Thyroid gland (tissue), 4 donors: ENCODE results near the gene PNPLA3. TPM values are rescaled to one million over a fixed set of nuclear protein-coding genes. Genes with fewer than 3 reads are reported as not detected.

Source experiments
- DNase-seq, 2 donors: peaks; one replicate each; pipeline ENCODE4 v3.0.0-alpha.2; 2019
- H3K27ac ChIP-seq, 3 donors: fragments of 200-600 bp; sonication (generic); 1 replicate in 2 of 3; 2 replicates in 1 of 3; pipeline ENCODE4 v1.5.1; 2016 to 2019; ENCODE audit warnings: mild to moderate bottlenecking in 1 of 3, moderate library complexity in 1 of 3
- H3K27me3 ChIP-seq: fragments of 200-600 bp; sonication (generic); one replicate; pipeline ENCODE4 v1.5.1; 2019
- H3K36me3 ChIP-seq, 2 donors: fragments of 200-600 bp; sonication (generic); one replicate each; pipeline ENCODE4 v1.5.1; 2016 to 2019
- H3K4me1 ChIP-seq, 2 donors: fragments of 200-600 bp; sonication (generic); one replicate each; pipeline ENCODE4 v1.5.1; 2017 to 2019
- H3K4me3 ChIP-seq, 3 donors: fragments of 200-600 bp; sonication (generic); replicated peaks in 1 of 3; 1 replicate in 2 of 3; 2 replicates in 1 of 3; pipeline ENCODE4 v1.5.1; 2016; ENCODE audit warnings: mild to moderate bottlenecking in 1 of 3
- H3K9me3 ChIP-seq: fragments of 200-600 bp; sonication (generic); one replicate; pipeline ENCODE4 v1.5.1; 2017
- POLR2A ChIP-seq, 2 donors: fragments of 450-650 bp; IDR thresholded peaks; one replicate each; pipeline ENCODE4 v1.6.1; 2017; ENCODE audit warnings: antibody characterized with exemption in 2 of 2, mild to moderate bottlenecking in 2 of 2, moderate library complexity in 1 of 2
- WGBS, 2 donors: methylation state at CpG; one replicate each; pipeline ENCODE4 v1.1.5; 2017; 5-methylcytosine and 5-hydroxymethylcytosine counted together
- intact Hi-C: fragments of 100-400 bp; cut with DNase I; formaldehyde crosslinking; loops from one replicate; pipeline ENCODE4 v1.15.1; 2023
- total RNA-seq, 4 donors: library from RNA; depleted of rRNA; stranded (reverse); fragments of >200 nt; gene quantifications; one replicate each; pipeline ENCODE4 v1.2.3, GENCODE V29; 2016
- TF ChIP-seq, protein P1 (sequence below), 6 experiments: fragments of 200-600 bp in 3 of 6; fragments of 450-650 bp in 3 of 6; sonication (generic) in 3 of 6; IDR thresholded peaks; one replicate each; pipeline ENCODE4 v1.5.1; 2016 to 2019; ENCODE audit warnings: antibody characterized with exemption in 6 of 6, mild to moderate bottlenecking in 2 of 6, inconsistent platforms in 1 of 6, moderate library complexity in 1 of 6

Gene PNPLA3
- total RNA-seq, 4 donors from 2014 or later = 0.11 to 0.13 TPM; not detected in 2

GRCh38 chr22:43946384-43946667, 22.7 kb downstream of the PNPLA3 start:
- TF ChIP-seq, protein P1, sequence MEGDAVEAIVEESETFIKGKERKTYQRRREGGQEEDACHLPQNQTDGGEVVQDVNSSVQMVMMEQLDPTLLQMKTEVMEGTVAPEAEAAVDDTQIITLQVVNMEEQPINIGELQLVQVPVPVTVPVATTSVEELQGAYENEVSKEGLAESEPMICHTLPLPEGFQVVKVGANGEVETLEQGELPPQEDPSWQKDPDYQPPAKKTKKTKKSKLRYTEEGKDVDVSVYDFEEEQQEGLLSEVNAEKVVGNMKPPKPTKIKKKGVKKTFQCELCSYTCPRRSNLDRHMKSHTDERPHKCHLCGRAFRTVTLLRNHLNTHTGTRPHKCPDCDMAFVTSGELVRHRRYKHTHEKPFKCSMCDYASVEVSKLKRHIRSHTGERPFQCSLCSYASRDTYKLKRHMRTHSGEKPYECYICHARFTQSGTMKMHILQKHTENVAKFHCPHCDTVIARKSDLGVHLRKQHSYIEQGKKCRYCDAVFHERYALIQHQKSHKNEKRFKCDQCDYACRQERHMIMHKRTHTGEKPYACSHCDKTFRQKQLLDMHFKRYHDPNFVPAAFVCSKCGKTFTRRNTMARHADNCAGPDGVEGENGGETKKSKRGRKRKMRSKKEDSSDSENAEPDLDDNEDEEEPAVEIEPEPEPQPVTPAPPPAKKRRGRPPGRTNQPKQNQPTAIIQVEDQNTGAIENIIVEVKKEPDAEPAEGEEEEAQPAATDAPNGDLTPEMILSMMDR (IDR thresholded peaks at IDR 0.05) = no peak
- no peak for TF ChIP-seq POLR2A (IDR thresholded peaks at IDR 0.05)
- no peaks in the 10 kb centered on the region for H3K27me3 ChIP-seq
- 56 to 57% methylated on average over 7 of the region's 7 CpGs for WGBS, 2 donors
- no peak overlapping the region for H3K27ac ChIP-seq
- intact Hi-C loops = no loop called here
- no peak overlapping the region for H3K4me3 ChIP-seq
- no peak for DNase-seq
- H3K36me3 ChIP-seq = no peaks in the 10 kb centered on the region
- no peaks in the 10 kb centered on the region for H3K4me1 ChIP-seq
- H3K9me3 ChIP-seq = no peaks in the 10 kb centered on the region

GRCh38 chr22:43948836-43949406, 25.3 kb downstream of the PNPLA3 start:
- Histone ChIP-seq H3K9me3 (no peaks in the 10 kb centered on the region), H3K4me3 (no peak overlapping the region), H3K36me3 (no peaks in the 10 kb centered on the region), H3K4me1 (no peaks in the 10 kb centered on the region), H3K27me3 (no peaks in the 10 kb centered on the region), H3K27ac (no peak overlapping the region)
- DNase-seq = no peak
- TF ChIP-seq, protein P1 (IDR thresholded peaks at IDR 0.05) = no peak
- TF ChIP-seq POLR2A (IDR thresholded peaks at IDR 0.05) = no peak
- intact Hi-C loops = no loop called here
- WGBS, 2 donors = 73 to 80% methylated on average over 12 of the region's 12 CpGs

GRCh38 chr22:43951391-43951790, 27.8 kb downstream of the PNPLA3 start:
- intact Hi-C loops = no loop called here
- Histone ChIP-seq H3K27ac (no peak overlapping the region), H3K4me3 (no peak overlapping the region), H3K4me1 (peaks cover 9 to 13% of the 10 kb centered on the region in 2 donors), H3K9me3 (no peaks in the 10 kb centered on the region), H3K36me3 (no peaks in the 10 kb centered on the region), H3K27me3 (no peaks in the 10 kb centered on the region)
- no peak for DNase-seq
- TF ChIP-seq, protein P1 (IDR thresholded peaks at IDR 0.05) = no peak
- TF ChIP-seq POLR2A (IDR thresholded peaks at IDR 0.05) = no peak
- 79 to 83% methylated on average over 5 of the region's 5 CpGs for WGBS, 2 donors

DNA sequence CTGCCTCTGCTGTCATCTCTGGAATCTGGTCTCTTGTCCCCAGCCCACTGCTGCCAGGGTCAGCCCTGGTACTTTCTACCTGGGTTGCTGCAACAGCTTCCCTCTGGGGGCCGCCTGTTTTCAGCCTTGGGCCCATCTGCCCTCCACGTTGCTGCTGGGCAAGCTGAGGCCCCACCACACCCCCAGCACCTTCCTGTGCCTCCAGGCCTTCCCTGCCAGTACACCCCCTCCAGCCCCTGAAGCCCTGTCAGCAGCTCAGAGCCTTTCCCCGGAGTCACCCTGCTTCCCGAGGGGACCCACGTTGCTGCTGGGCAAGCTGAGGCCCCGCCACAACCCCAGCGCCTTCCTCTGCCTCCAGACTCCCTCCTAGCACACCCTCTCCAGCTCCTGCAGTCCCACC, 28.4 kb downstream of the PNPLA3 start:
- WGBS, 2 donors = 52 to 65% methylated on average over 7 of the region's 7 CpGs
- H3K36me3 ChIP-seq = no peaks in the 10 kb centered on the region
- no peak overlapping the region for H3K4me3 ChIP-seq
- intact Hi-C loops = no loop called here
- no peaks in the 10 kb centered on the region for H3K27me3 ChIP-seq
- TF ChIP-seq POLR2A (IDR thresholded peaks at IDR 0.05) = no peak
- TF ChIP-seq, protein P1 (IDR thresholded peaks at IDR 0.05) = no peak
- H3K27ac ChIP-seq = no peak overlapping the region
- H3K4me1 ChIP-seq = peaks cover 10 to 19% of the 10 kb centered on the region in 2 donors
- H3K9me3 ChIP-seq = no peaks in the 10 kb centered on the region
- no peak for DNase-seq

DNA sequence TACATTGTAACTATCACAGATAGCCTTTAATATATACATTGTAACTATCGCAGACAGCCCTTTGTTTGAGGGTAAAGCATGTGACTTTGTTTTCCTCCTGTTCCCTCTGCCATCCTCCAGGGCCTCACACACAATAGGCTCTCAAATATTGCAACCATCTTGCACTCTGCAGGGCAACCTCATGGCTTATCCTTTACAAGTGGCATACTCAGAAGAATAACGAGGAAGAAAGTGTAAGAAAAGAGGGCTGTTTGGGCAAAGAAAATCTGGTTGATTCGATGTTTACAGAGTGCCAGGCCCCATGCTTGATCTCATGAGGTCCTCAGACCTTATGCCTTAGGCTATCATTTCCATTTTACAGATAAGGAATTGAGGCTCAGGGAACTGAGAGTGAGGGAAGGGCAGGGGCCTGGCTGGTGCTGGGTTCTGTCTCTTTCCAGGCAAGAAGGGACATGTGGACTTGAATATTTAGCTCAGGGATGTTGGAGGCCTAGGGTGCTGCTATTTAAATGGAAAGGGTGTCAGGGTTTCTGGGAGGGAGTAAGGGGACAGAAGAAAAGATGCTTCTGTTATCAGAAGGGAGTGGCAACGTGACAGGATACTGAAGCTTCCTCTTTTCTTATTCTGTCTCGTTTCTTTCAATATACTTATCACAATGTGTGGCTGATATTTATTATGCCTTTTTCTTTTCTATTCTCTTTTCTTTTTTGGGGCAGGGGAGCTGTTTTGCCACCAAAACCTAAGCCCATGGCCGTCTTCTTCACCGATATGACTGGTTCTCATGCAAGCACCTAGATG, 30.6 kb downstream of the PNPLA3 start:
- TF ChIP-seq POLR2A (IDR thresholded peaks at IDR 0.05) = no peak
- TF ChIP-seq, protein P1 (IDR thresholded peaks at IDR 0.05) = no peak
- no peak for DNase-seq
- Histone ChIP-seq H3K9me3 (no peaks in the 10 kb centered on the region), H3K36me3 (no peaks in the 10 kb centered on the region), H3K27ac (no peak overlapping the region), H3K4me3 (peak overlapping the region in 1 of 3 donors; percentile 82), H3K27me3 (no peaks in the 10 kb centered on the region), H3K4me1 (peaks cover 10 to 26% of the 10 kb centered on the region in 2 donors)
- intact Hi-C loops = no loop called here
- 40 to 48% methylated on average over 7 of the region's 7 CpGs for WGBS, 2 donors
